Mesangial cell (primary cell): ENCODE data around the gene PIMREG. TPM values are rescaled to one million over a fixed set of nuclear protein-coding genes. Genes with fewer than 3 reads are reported as not detected.

Experiments
- total RNA-seq: library from RNA; depleted of rRNA; stranded (reverse); fragments of >200 nt; gene quantifications from 2 replicates; pipeline ENCODE4 v1.2.3, GENCODE V29; 2015

The PIMREG gene, protein sequence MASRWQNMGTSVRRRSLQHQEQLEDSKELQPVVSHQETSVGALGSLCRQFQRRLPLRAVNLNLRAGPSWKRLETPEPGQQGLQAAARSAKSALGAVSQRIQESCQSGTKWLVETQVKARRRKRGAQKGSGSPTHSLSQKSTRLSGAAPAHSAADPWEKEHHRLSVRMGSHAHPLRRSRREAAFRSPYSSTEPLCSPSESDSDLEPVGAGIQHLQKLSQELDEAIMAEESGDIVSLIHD
- total RNA-seq = 7.2 and 105 TPM in 2 replicates

GRCh38 chr17:6443692-6444570 lies at the start of gene PIMREG:
PIMREG (plus strand) TSS chr17:6444455; CDS start chr17:6445111, 656 bp downstream.

DNA sequence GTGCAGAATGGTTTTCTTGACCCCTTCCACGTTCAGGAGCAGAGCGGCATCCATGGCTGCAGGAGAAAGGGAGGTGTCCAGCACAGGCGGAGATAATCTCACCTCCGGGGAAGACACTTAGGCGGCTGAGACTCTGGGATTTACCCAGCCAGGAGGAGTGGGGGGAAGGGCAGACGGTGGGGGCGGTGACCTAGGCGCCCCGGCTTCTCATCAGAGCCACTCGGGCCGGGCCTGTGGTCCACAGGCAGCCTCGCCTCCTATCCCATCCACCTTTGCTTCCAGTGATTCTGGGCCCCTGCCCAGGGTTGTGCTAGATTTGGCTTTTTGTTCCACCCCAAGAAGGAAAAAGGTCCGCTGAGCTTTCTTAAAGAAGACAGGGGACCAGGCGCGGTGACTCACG lies 9.2 kb upstream of the PIMREG start, which contains the start of gene AIPL1:
Gene AIPL1, minus strand, starts transcription at position 71 of the 400 bp plus-strand sequence. Its CDS starts 17 bp downstream, at position 54.

Other genes starting within 250 kb of the PIMREG start
- not detected in 2 replicates for gene AIPL1, start 9.3 kb upstream of the PIMREG start, total RNA-seq
- gene PITPNM3, start 112.1 kb downstream of the PIMREG start, total RNA-seq = 2.3 and 3.8 TPM in 2 replicates
- 8.9 and 9.8 TPM in 2 replicates for gene KIAA0753, start 196.3 kb downstream of the PIMREG start, total RNA-seq
- 124 and 197 TPM in 2 replicates for gene TXNDC17, start 196.6 kb downstream of the PIMREG start, total RNA-seq
- gene MED31, start 207.2 kb downstream of the PIMREG start, total RNA-seq = 2.5 and 11.2 TPM in 2 replicates
- 1.3 and 1.6 TPM in 2 replicates for gene C17orf100, start 207.3 kb downstream of the PIMREG start, total RNA-seq